Fibroblast of the conjunctiva (primary cell): ENCODE measurements around the gene MB.
"Not testable (repeated sequence)": the region's sequence is repeated elsewhere in the genome, so short reads cannot be mapped to it uniquely, and the experiment has no call there.

Source experiments
- DNase-seq: peaks from one replicate; pipeline ENCODE4 v3.0.0-alpha.2; 2010; ENCODE audit warnings: low read depth

Gene MB

GRCh38 chr22:35617137-35617755 lies at the start of gene MB:
TSS of gene MB (minus strand) at chr22:35617329. CDS start at chr22:35617257, 72 bp downstream.
- no peak for DNase-seq

GRCh38 chr22:35666699-35667098 lies 49.6 kb upstream of the MB start:
- not testable (repeated sequence) for DNase-seq

GRCh38 chr22:35664955-35665587 lies 47.9 kb upstream of the MB start:
- no peak for DNase-seq

- DNase-seq = no peak
These were observed 46.2 kb upstream of the MB start for GRCh38 chr22:35663371-35663770.

GRCh38 chr22:35662914-35663313 lies 45.8 kb upstream of the MB start:
- DNase-seq = no peak

- no peak for DNase-seq
These were observed 44.3 kb upstream of the MB start for GRCh38 chr22:35661464-35661863.

- DNase-seq = no peak
These were observed 43.4 kb upstream of the MB start for GRCh38 chr22:35660291-35661127.

GRCh38 chr22:35657571-35658312 lies 40.6 kb upstream of the MB start:
- no peak for DNase-seq

- DNase-seq = no peak
These were observed 39.2 kb upstream of the MB start for GRCh38 chr22:35656284-35656752.

GRCh38 chr22:35653824-35654223 lies 36.7 kb upstream of the MB start:
- no peak for DNase-seq

- DNase-seq = no peak
These were observed 34.0 kb upstream of the MB start for GRCh38 chr22:35651085-35651484.

GRCh38 chr22:35649636-35650250 lies 32.6 kb upstream of the MB start:
- no peak for DNase-seq

GRCh38 chr22:35649026-35649553 lies 32.0 kb upstream of the MB start:
- DNase-seq = no peak

- peak; percentile 69 for DNase-seq
These were observed 31.2 kb upstream of the MB start, which contains the start of gene APOL6 for GRCh38 chr22:35648066-35649025. TSS of gene APOL6 (plus strand) at chr22:35648446. CDS start at chr22:35656426, 7,980 bp downstream.

- no peak for DNase-seq
These were observed 28.5 kb upstream of the MB start for GRCh38 chr22:35645646-35646045.

GRCh38 chr22:35643991-35644390 lies 26.9 kb upstream of the MB start:
- no peak for DNase-seq

- no peak for DNase-seq
These were observed 25.2 kb upstream of the MB start for GRCh38 chr22:35642305-35642741.

- no peak for DNase-seq
These were observed 24.5 kb upstream of the MB start for GRCh38 chr22:35641494-35642120.

- DNase-seq = peak; percentile 31
These were observed 21.3 kb upstream of the MB start for GRCh38 chr22:35638410-35638809.

GRCh38 chr22:35638001-35638400 lies 20.9 kb upstream of the MB start:
- no peak for DNase-seq
